Heart right ventricle (tissue), 16 donors: ENCODE results near the gene KIAA0319L. TPM values are rescaled to one million over a fixed set of nuclear protein-coding genes. Genes with fewer than 3 reads are reported as not detected.

Experiments used
- ATAC-seq, 8 donors: fragments of 200-7000 bp; cut with Tn5 transposase; one replicate each; pipeline ENCODE4 v1.9.1; 2020; ENCODE audit warnings: mild to moderate bottlenecking in 8 of 8, moderate library complexity in 8 of 8, moderate number of reproducible peaks in 1 of 8
- DNase-seq, 2 donors: peaks; one replicate each; pipeline ENCODE4 v3.0.0-alpha.2; 2020
- H3K27ac ChIP-seq, 10 donors: fragments of 200-600 bp; sonication (generic) in 2 of 10; one replicate each; pipeline versions ENCODE4 v1.5.0 to v1.8.0; 2020 to 2022; ENCODE audit warnings: mild to moderate bottlenecking in 3 of 10
- H3K27me3 ChIP-seq, 7 donors: fragments of 200-600 bp; one replicate each; pipeline ENCODE4 v1.8.0; 2021 to 2022; ENCODE audit warnings: mild to moderate bottlenecking in 2 of 7
- H3K36me3 ChIP-seq, 9 donors: fragments of 200-600 bp; sonication (generic) in 1 of 9; one replicate each; pipeline versions ENCODE4 v1.5.0 to v1.8.0; 2020 to 2022; ENCODE audit warnings: mild to moderate bottlenecking in 2 of 9
- H3K4me1 ChIP-seq, 9 donors: fragments of 200-600 bp; sonication (generic) in 1 of 9; one replicate each; pipeline versions ENCODE4 v1.5.0 to v1.8.0; 2020 to 2022; ENCODE audit warnings: mild to moderate bottlenecking in 4 of 9
- H3K4me3 ChIP-seq, 10 donors: fragments of 200-600 bp; sonication (generic) in 2 of 10; one replicate each; pipeline versions ENCODE4 v1.5.0 to v1.8.0; 2020 to 2022; ENCODE audit warnings: mild to moderate bottlenecking in 7 of 10, moderate library complexity in 2 of 10
- H3K9me3 ChIP-seq, 11 donors: fragments of 200-600 bp in 10 of 11; sonication (generic) in 2 of 11; one replicate each; pipeline versions ENCODE4 v1.5.0 to v1.8.0; 2013 to 2022; ENCODE audit warnings: mild to moderate bottlenecking in 2 of 11, control low read depth in 1 of 11, moderate library complexity in 1 of 11
- CTCF ChIP-seq, 9 donors: fragments of 200-600 bp; sonication (generic) in 2 of 9; IDR thresholded peaks; one replicate each; pipeline versions ENCODE4 v1.5.0 to v1.8.0; 2021 to 2022; ENCODE audit warnings: antibody characterized with exemption in 9 of 9, mild to moderate bottlenecking in 5 of 9, moderate library complexity in 1 of 9
- WGBS, 2 donors: extraction: QIAGEN DNeasy Blood & Tissue Kit; methylation state at CpG; one replicate each; pipeline ENCODE4 v1.1.7; 2013; ENCODE audit warnings: inconsistent platforms in 1 of 2; 5-methylcytosine and 5-hydroxymethylcytosine counted together
- intact Hi-C, 10 donors: fragments of 100-400 bp; cut with DNase I; formaldehyde crosslinking; loops; one replicate each; pipeline versions ENCODE4 v1.11.1 to v1.14.2; 2022
- polyA plus RNA-seq, 2 donors: library from polyadenylated mRNA; stranded (reverse); fragments of 200-250 nt; gene quantifications; one replicate each; pipeline ENCODE4 v1.2.3, GENCODE V29; 2013
- total RNA-seq, 10 donors: library from RNA; stranded (reverse); fragmentation: NEBNext Ultra II Directional in 3 of 10; extraction: Animal tissue kit (Norgen Biotek cat#: 25700) in 3 of 10; gene quantifications; one replicate each; pipeline versions ENCODE4 v1.2.1 to v1.2.4, GENCODE V29; 2021 to 2023
- donor health status: Arrhythmogenic right ventricular cardiomyopathy.
- donor health status: ischemic (EF 13 %, LVEDD 7.1; RV severe dilation, severe dysfunction).
- donor health status: healthy with polysubstance abuse.
- donor health status: DM: no; HTN: yes; CAD: no.
- donor health status: DM: no; HTN: no; CAD: no.
- donor health status: ischemic (EF 25% LVEDD 6.9; RV normal size, moderate dysfunction).
- donor health status: ischemic (EF 25% LVEDD 5.7; RV mildly dilated, moderate dysfunction).
- donor health status: healthy.
- donor health status: DM: yes; HTN: yes; CAD: no.
- donor health status: Ischemic cardiomyopathy.
- donor health status: ischemic (EF 35%, LVEDD 5.7; RV mildly dilated, moderate dysfunction).
- donor health status: nonischemic (EF 11% LVEDD 7.7; RV severe dilation, severe dysfunction).
- donor health status: DM: yes; HTN: yes; CAD: no.
- donor health status: PGD.
- donor health status: ischemic (EF 29% LVEDD 5.4; RV normal size, mild dysfunction).
- donor health status: nonischemic (EF 23%, LVEDD 6.1; RV moderate dilation, normal function).

Gene KIAA0319L
- total and polyA plus RNA-seq, 12 donors = 26.0 to 84.3 (median 74.9) TPM

GRCh38 chr1:35559317-35559944 is 2.2 kb upstream of the KIAA0319L start:
- peak overlapping the region in 3 of 10 donors; percentile 8 to 99 (median 98) for H3K27ac ChIP-seq
- ATAC-seq (no peak), DNase-seq (no peak)
- H3K36me3 ChIP-seq = peaks cover 0 to 34% (median 0%) of the 10 kb centered on the region in 9 donors
- H3K9me3 ChIP-seq = no peaks in the 10 kb centered on the region
- no peaks in the 10 kb centered on the region for H3K27me3 ChIP-seq
- WGBS, 2 donors = 77 to 79% methylated on average over 7 of the region's 7 CpGs
- TF ChIP-seq CTCF (IDR thresholded peaks at IDR 0.05) = no peak
- H3K4me1 ChIP-seq = peaks cover 0 to 69% (median 48%) of the 10 kb centered on the region in 9 donors
- intact Hi-C loops = loop anchor here in 3 of 10 donors (2.0 to 10.0 kb wide), 3 partner anchors 109 to 365 kb away; partner anchors contain the start of gene SFPQ (in 2 of the 3)
- peak overlapping the region in 1 of 10 donors; percentile 89 for H3K4me3 ChIP-seq

- intact Hi-C loops = loop anchor here in 3 of 10 donors (2.0 to 10.0 kb wide), 3 partner anchors 108 to 364 kb away; partner anchors contain the start of gene SFPQ (in 2 of the 3)
Observed at GRCh38 chr1:35558374-35559316, 1.4 kb upstream of the KIAA0319L start.

GRCh38 chr1:35557611-35558373 is 589 bp upstream of the KIAA0319L start, which contains the start of gene NCDN:
Gene NCDN (plus strand): TSS chr1:35557799. CDS start chr1:35558191, 392 bp downstream.
- H3K4me3 ChIP-seq = peak within 1 kb of the TSS; percentile 74 to 98 (median 89)
- H3K4me1 ChIP-seq = peaks cover 0 to 84% (median 59%) of the 10 kb centered on the region in 9 donors
- H3K9me3 ChIP-seq = no peaks in the 10 kb centered on the region
- no peak for TF ChIP-seq CTCF (IDR thresholded peaks at IDR 0.05)
- peak within 1 kb of the TSS; percentile 97 to 100 (median 98) for H3K27ac ChIP-seq
- intact Hi-C loops = loop anchor here in 3 of 10 donors (2.0 to 10.0 kb wide), 3 partner anchors 107 to 363 kb away; partner anchors contain the start of gene SFPQ (in 2 of the 3)
- no peaks in the 10 kb centered on the region for H3K27me3 ChIP-seq
- ATAC-seq (peak; percentile 94 to 98 (median 97)), DNase-seq (peak; percentile 96 to 97)
- H3K36me3 ChIP-seq = peaks cover 0 to 34% (median 1%) of the 10 kb centered on the region in 9 donors
- WGBS, 2 donors = 0% methylated on average over 55 to 58 of the region's 58 CpGs

More at GRCh38 chr1:35558374-35559316, 1.4 kb upstream of the KIAA0319L start:
- no peaks in the 10 kb centered on the region for H3K27me3 ChIP-seq
- no peaks in the 10 kb centered on the region for H3K9me3 ChIP-seq
- peaks cover 0 to 34% (median 0%) of the 10 kb centered on the region in 9 donors for H3K36me3 ChIP-seq
- peak overlapping the region; percentile 74 to 98 (median 89) for H3K4me3 ChIP-seq
- H3K4me1 ChIP-seq = peaks cover 0 to 77% (median 56%) of the 10 kb centered on the region in 9 donors
- 25 to 26% methylated on average over 26 of the region's 26 CpGs for WGBS, 2 donors
- no peak for ATAC-seq
- no peak for TF ChIP-seq CTCF (IDR thresholded peaks at IDR 0.05)
- peak overlapping the region in 9 of 10 donors; percentile 97 to 100 (median 98) for H3K27ac ChIP-seq
- DNase-seq = no peak
